ENCODE results near the gene HRH2.
"Not testable (repeated sequence)": the region's sequence is repeated elsewhere in the genome, so short reads cannot be mapped to it uniquely, and the experiment has no call there.

Gene HRH2

GRCh38 chr5:175713930-175714329 is 56.1 kb downstream of the HRH2 start:
- Histone ChIP-seq H3K36me3 (ENCODE audit: control insufficient read depth, insufficient read depth, low read length) (no peaks in the 10 kb centered on the region), H3K27me3 (ENCODE audit: control insufficient read depth, insufficient read depth, low read length) (no peaks in the 10 kb centered on the region), H3K9ac (ENCODE audit: low read length) (no peak overlapping the region), H3K27ac (ENCODE audit: low read depth, low read length) (no peak overlapping the region), H3K4me1 (ENCODE audit: control insufficient read depth, insufficient read depth, low read length) (no peaks in the 10 kb centered on the region), H3K4me3 (ENCODE audit: low read length) (no peak overlapping the region)

DNA sequence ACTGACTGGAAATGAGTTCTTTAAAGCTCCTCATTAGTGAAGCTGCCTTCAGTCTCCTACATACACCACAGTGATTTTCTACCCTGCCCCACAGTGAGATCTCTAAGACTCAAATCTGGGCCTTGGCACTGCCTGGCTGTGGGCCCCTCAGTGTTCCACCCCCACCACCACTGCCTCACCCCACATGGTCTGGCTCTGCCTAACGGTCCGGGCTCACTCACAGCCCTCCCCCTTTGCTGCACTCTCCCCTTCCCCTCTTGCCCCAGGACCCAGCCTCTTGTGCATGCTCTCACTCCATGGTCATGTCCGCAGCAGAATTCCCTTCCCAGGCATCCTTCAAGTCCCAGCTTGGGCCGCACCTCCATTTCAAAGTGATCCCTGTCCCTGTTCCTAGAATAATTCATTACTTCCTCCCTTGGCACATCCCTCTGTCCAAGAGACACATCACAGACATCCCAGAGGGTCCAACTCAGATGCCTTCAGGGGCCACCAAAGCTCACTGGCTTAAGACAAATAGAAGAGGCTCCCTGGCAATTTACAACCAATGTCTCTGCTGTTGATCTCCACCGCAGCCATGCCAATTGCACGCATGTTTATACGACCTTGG is 56.7 kb downstream of the HRH2 start:
- no peaks in the 10 kb centered on the region for H3K4me1 ChIP-seq (ENCODE audit: control insufficient read depth, insufficient read depth, low read length)
- no peak overlapping the region for H3K9ac ChIP-seq (ENCODE audit: low read length)
- no peak overlapping the region for H3K4me3 ChIP-seq (ENCODE audit: low read length)

DNA sequence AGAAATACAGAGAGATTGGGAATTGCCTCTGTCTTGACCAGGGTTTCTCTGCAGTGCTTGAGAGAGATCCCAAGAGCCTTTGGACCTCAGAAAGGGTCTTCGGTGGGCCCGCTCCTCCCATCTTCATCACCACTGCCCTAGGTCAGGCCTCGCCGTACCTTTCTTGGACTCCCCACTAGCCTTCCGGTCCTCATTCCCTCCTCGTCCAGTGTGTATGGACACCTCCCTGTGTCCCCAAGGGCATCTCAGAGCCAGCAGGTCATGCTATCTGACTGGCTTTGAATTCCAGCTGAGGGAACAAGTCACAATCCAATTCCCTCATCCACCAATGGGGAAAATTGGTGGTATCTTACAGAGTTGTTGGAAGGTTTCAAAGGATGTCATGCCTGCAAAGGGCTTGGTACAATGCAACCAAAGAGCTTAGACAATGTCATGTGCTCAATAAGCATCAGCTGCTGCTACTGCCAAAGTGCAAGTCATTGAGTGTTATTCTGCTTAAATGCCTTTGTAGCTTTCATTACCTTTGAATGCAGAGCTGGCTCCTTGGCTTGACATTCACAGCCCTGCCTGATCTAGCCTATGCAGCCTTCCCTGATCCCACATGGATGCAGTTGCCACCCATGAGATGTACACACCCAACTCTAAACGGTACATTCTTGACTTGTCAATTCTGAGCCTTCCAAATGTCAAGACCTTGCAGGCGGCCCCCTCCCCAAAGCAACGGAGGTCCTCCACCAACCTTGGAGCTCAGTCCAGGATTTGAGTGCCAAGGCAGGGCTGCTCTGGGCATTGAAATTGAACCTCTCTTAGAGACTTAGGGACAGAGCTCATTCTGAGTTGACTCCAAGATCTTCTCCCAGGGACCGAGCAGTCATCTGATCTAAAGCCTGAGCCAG is 58.0 kb downstream of the HRH2 start:
- Histone ChIP-seq H3K27me3 (ENCODE audit: control insufficient read depth, insufficient read depth, low read length) (no peaks in the 10 kb centered on the region), H3K4me3 (ENCODE audit: low read length) (no peak overlapping the region), H3K4me1 (ENCODE audit: control insufficient read depth, insufficient read depth, low read length) (no peaks in the 10 kb centered on the region), H3K9ac (ENCODE audit: low read length) (no peak overlapping the region), H3K27ac (ENCODE audit: low read depth, low read length) (no peak overlapping the region), H3K36me3 (ENCODE audit: control insufficient read depth, insufficient read depth, low read length) (no peaks in the 10 kb centered on the region)

More for the DNA sequence above, 56.7 kb downstream of the HRH2 start:
- Histone ChIP-seq H3K36me3 (ENCODE audit: control insufficient read depth, insufficient read depth, low read length) (no peaks in the 10 kb centered on the region), H3K27ac (ENCODE audit: low read depth, low read length) (no peak overlapping the region), H3K27me3 (ENCODE audit: control insufficient read depth, insufficient read depth, low read length) (no peaks in the 10 kb centered on the region)

DNA sequence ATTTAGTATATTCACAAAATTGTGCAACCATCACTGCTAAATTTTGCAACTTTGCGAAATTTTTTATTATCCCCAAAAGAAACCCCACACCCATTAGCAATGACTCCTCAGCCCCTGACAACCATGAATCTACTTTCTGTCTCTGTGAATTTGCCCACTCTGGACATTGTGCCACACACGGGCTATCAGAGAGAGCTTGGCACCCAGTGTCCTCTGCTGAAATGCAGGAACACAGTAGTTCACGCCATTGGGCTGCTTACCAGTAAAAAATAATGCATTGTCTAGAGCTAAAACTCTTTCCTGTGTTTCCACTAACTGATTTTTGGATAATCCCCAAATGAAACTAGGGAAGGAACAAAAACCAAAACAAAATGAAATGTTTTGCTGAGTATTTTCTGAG is 60.0 kb downstream of the HRH2 start:
- H3K4me3 ChIP-seq (ENCODE audit: low read length) = no peak overlapping the region
- no peaks in the 10 kb centered on the region for H3K27me3 ChIP-seq (ENCODE audit: control insufficient read depth, insufficient read depth, low read length)
- H3K9ac ChIP-seq (ENCODE audit: low read length) = no peak overlapping the region
- no peaks in the 10 kb centered on the region for H3K4me1 ChIP-seq (ENCODE audit: control insufficient read depth, insufficient read depth, low read length)
- no peaks in the 10 kb centered on the region for H3K36me3 ChIP-seq (ENCODE audit: control insufficient read depth, insufficient read depth, low read length)
- no peak overlapping the region for H3K27ac ChIP-seq (ENCODE audit: low read depth, low read length)

DNA sequence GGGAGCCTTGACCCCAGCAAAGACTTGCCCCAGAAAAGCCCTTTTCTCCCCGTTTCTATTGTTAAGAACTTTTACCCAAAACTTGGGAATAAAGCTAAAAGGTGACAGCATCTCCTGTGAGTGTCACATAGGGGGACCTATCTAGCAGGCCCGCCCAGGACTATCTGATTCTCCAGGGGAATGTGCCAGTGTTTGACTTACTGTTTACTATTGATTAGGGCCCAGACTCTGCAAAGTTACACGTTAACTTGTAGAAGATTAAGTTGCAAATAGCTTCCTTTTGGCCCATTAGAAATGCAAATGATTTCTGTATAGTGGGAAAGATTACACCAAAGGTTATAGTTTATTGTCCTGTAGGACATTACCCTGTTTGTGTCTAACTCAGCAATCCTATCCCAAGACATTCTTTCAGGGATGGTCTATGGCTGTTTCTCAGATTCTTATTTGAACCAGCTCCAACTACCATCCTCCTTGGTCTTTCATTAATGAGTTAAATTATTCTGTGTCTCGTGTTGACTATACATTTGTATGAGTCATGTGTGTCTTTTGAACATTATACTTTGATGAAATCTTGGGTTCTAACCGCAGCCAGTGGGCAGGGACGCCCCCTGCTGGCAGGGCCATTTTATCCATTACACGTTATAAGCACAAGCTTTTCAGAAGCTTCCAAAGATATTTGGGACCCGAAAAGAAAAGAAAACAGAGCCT is 60.7 kb downstream of the HRH2 start:
- Histone ChIP-seq H3K4me3 (ENCODE audit: low read length) (no peak overlapping the region), H3K9ac (ENCODE audit: low read length) (no peak overlapping the region), H3K27ac (ENCODE audit: low read depth, low read length) (no peak overlapping the region), H3K36me3 (ENCODE audit: control insufficient read depth, insufficient read depth, low read length) (no peaks in the 10 kb centered on the region), H3K27me3 (ENCODE audit: control insufficient read depth, insufficient read depth, low read length) (no peaks in the 10 kb centered on the region), H3K4me1 (ENCODE audit: control insufficient read depth, insufficient read depth, low read length) (no peaks in the 10 kb centered on the region)

DNA sequence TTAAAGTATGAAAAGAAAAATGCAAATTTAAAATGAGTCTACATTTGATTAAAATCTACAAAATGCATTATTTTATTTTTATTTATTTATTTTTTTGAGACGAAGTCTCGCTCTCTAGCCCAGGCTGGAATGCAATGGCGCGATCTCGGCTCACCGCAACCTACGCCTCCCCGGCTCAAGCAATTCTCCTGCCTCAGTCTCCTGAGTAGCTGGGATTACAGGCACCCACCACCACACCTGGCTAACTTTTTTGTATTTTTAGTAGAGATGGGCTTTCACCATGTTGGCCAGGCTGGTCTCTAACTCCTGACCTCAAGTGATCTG is 61.2 kb downstream of the HRH2 start:
- not testable (repeated sequence) for H3K4me1 ChIP-seq (ENCODE audit: control insufficient read depth, insufficient read depth, low read length); H3K9ac ChIP-seq (ENCODE audit: low read length); H3K4me3 ChIP-seq (ENCODE audit: low read length); H3K27ac ChIP-seq (ENCODE audit: low read depth, low read length); H3K36me3 ChIP-seq (ENCODE audit: control insufficient read depth, insufficient read depth, low read length); H3K27me3 ChIP-seq (ENCODE audit: control insufficient read depth, insufficient read depth, low read length)

GRCh38 chr5:175724314-175725275 is 66.7 kb downstream of the HRH2 start:
- Histone ChIP-seq H3K36me3 (ENCODE audit: control insufficient read depth, insufficient read depth, low read length) (no peaks in the 10 kb centered on the region), H3K27ac (ENCODE audit: low read depth, low read length) (no peak overlapping the region), H3K27me3 (ENCODE audit: control insufficient read depth, insufficient read depth, low read length) (peaks cover 2% of the 10 kb centered on the region), H3K4me3 (ENCODE audit: low read length) (no peak overlapping the region), H3K9ac (ENCODE audit: low read length) (no peak overlapping the region), H3K4me1 (ENCODE audit: control insufficient read depth, insufficient read depth, low read length) (no peaks in the 10 kb centered on the region)

DNA sequence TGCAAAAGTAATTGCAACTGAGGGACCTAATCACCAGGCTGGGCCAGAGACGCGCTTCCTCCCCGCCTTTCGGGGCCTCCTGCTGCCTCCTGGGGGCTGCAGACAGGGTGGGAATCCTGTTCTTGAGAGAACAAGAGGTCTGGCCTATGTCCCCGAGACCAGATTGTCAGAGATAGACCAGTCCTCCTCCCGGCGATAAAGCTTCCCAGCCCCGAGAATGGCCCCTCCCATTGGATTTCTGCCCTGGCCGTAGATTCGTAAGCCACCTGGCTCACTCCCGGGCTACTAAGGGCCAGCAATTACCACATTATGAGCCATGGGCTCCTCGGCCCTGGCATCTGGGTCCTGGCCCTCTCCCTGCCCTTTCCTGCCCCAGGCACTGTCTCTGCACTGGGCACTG is 70.4 kb downstream of the HRH2 start:
- H3K27ac ChIP-seq (ENCODE audit: low read depth, low read length) = no peak overlapping the region

DNA sequence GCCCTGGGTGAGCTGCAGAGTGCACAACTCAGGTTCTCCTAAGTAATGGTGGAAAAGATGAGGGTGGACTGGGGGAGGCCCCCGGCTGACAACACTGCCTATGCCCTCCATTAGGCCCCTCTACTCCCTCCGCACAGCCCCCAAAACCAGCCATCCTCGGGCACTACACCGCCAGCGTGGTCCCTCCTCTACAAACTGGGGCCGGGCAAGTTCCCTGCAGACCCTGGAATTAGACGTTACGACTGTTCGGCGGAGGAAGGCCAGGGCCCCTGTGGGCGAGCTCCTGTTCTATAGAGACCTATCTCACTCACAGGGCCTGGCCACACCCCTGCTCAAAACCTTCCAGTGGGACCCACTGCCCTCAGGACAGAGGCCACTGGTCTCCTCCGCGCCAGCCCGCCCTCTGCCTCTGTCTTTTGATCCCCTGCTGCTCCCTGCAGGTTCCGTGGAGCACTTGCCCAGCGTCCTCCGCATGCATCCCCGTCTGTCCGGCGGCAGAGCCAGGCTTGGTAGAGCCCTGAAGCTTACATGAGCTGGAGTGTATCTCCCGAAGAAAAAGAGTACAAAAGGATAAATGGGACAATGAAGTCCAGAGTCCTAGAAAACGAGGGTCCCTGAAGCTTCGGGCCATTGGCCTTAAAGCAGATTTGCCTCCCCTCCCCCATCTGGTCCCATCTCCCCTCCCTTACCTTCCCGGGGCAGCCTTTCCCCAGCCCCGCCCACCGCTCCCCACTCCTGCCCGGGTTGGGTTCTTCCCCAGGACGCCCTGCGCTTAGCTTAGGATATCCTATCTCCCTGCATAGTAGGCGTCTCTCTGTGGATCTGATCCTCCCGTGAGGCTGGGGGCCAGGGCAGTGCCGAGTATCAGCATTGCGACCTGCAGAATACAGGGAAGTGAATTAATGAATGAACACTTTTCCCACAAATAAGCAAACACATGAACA is 71.3 kb downstream of the HRH2 start:
- peaks cover 4% of the 10 kb centered on the region for H3K27me3 ChIP-seq (ENCODE audit: control insufficient read depth, insufficient read depth, low read length)
- H3K4me1 ChIP-seq (ENCODE audit: control insufficient read depth, insufficient read depth, low read length) = no peaks in the 10 kb centered on the region
- no peak overlapping the region for H3K9ac ChIP-seq (ENCODE audit: low read length)
- no peak overlapping the region for H3K4me3 ChIP-seq (ENCODE audit: low read length)
- no peaks in the 10 kb centered on the region for H3K36me3 ChIP-seq (ENCODE audit: control insufficient read depth, insufficient read depth, low read length)
- no peak overlapping the region for H3K27ac ChIP-seq (ENCODE audit: low read depth, low read length)

More for the DNA sequence above, 70.4 kb downstream of the HRH2 start:
- no peaks in the 10 kb centered on the region for H3K36me3 ChIP-seq (ENCODE audit: control insufficient read depth, insufficient read depth, low read length)
- peaks cover 4% of the 10 kb centered on the region for H3K27me3 ChIP-seq (ENCODE audit: control insufficient read depth, insufficient read depth, low read length)
- no peak overlapping the region for H3K9ac ChIP-seq (ENCODE audit: low read length)
- no peaks in the 10 kb centered on the region for H3K4me1 ChIP-seq (ENCODE audit: control insufficient read depth, insufficient read depth, low read length)
- H3K4me3 ChIP-seq (ENCODE audit: low read length) = no peak overlapping the region

DNA sequence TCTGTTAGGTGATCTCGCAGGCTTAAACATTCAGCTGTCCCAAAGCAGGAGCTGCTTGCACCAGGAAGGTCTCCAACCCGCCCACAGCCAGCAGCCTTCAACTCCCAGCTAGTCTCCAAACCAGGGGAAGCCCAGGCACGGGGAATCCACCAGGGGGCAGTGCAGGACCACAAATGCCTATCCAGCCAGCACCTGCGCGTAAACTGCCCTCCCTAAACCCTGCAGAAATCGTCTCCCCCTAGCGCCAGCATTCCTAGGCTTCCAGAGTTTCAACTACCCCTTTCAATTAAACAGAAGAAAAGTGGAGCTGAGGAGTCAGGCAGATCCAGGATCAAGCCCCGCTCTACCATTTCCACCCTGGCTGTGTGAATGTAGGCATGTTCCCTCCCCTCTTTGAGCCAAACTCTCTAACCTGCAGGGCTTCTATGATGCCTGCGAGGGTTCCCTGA is 72.0 kb downstream of the HRH2 start:
- H3K27ac ChIP-seq (ENCODE audit: low read depth, low read length) = no peak overlapping the region
- H3K4me3 ChIP-seq (ENCODE audit: low read length) = no peak overlapping the region
- no peaks in the 10 kb centered on the region for H3K36me3 ChIP-seq (ENCODE audit: control insufficient read depth, insufficient read depth, low read length)
- no peak overlapping the region for H3K9ac ChIP-seq (ENCODE audit: low read length)
- peaks cover 4% of the 10 kb centered on the region for H3K27me3 ChIP-seq (ENCODE audit: control insufficient read depth, insufficient read depth, low read length)
- H3K4me1 ChIP-seq (ENCODE audit: control insufficient read depth, insufficient read depth, low read length) = no peaks in the 10 kb centered on the region

DNA sequence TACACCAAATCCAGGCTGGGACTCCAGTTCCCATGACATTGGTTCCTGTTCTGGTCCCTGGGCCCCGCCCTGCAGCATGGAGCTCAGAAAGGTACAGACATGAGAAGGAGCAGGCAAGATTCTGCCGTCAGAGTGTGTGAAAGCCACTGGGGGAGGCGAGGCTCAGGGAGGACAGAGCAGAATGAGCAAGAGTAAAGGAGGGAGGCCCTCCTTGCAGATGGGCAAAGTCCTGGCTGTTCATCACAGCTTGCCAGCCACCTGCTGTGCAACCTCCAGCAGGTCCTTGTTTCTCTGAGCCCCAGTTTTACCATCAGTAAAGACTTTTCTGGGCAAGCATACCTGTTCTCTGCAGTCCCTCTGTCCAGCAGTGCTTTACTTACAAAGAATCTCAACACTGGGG is 73.3 kb downstream of the HRH2 start:
- H3K4me1 ChIP-seq (ENCODE audit: control insufficient read depth, insufficient read depth, low read length) = no peaks in the 10 kb centered on the region
- no peak overlapping the region for H3K9ac ChIP-seq (ENCODE audit: low read length)
- H3K27me3 ChIP-seq (ENCODE audit: control insufficient read depth, insufficient read depth, low read length) = peaks cover 4% of the 10 kb centered on the region
- no peak overlapping the region for H3K4me3 ChIP-seq (ENCODE audit: low read length)
- no peaks in the 10 kb centered on the region for H3K36me3 ChIP-seq (ENCODE audit: control insufficient read depth, insufficient read depth, low read length)
- no peak overlapping the region for H3K27ac ChIP-seq (ENCODE audit: low read depth, low read length)

Data from rectal smooth muscle tissue (tissue), 1 donor.